Calu3 (cell line): Measurements from ENCODE around the gene CD320. TPM values are rescaled to one million over a fixed set of nuclear protein-coding genes. Genes with fewer than 3 reads are reported as not detected.
A peak's percentile ranks its signal among the peaks of the same experiment; 100 is the strongest.

ENCODE experiments used
- BruUV-seq: library from RNA; stranded (reverse); fragments of 400-500 nt; replicated peaks from 2 replicates; lab custom pipeline; 2021; lab: Mats Ljungman, UMichigan
- CTCF ChIA-PET: fragments of 300-600 bp; sonication (Branson Sonifier 250); formaldehyde crosslinking; loops from one replicate; lab custom pipeline; 2022; ENCODE audit warnings: antibody characterized with exemption; lab: Charles Lee
- DNase-seq: peaks from one replicate; pipeline ENCODE4 v3.0.0; 2022
- H3K27ac Mint-ChIP-seq: one replicate; pipeline ENCODE4 v1.8.0; 2022; ENCODE audit warnings: mixed read lengths; ENCODE audit not compliant: unreplicated experiment
- H3K27me3 Mint-ChIP-seq: one replicate; pipeline ENCODE4 v1.8.0; 2022; ENCODE audit warnings: mixed read lengths; ENCODE audit not compliant: unreplicated experiment
- H3K36me3 Mint-ChIP-seq: one replicate; pipeline ENCODE4 v1.8.0; 2022; ENCODE audit warnings: mild to moderate bottlenecking, moderate library complexity, mixed read lengths; ENCODE audit not compliant: insufficient read depth, unreplicated experiment
- H3K4me1 Mint-ChIP-seq: one replicate; pipeline ENCODE4 v1.8.0; 2022; ENCODE audit warnings: mild to moderate bottlenecking, low read depth, mixed read lengths; ENCODE audit not compliant: unreplicated experiment
- H3K4me3 Mint-ChIP-seq: one replicate; pipeline ENCODE4 v1.8.0; 2022; ENCODE audit warnings: mild to moderate bottlenecking, low read depth, moderate library complexity, mixed read lengths; ENCODE audit not compliant: unreplicated experiment
- H3K9me3 Mint-ChIP-seq: one replicate; pipeline ENCODE4 v1.8.0; 2022; ENCODE audit warnings: low read depth, mixed read lengths; ENCODE audit not compliant: unreplicated experiment
- intact Hi-C: fragments of 100-400 bp; cut with micrococcal nuclease; formaldehyde crosslinking; loops from one replicate; pipeline ENCODE4 v1.10.0; 2022; ENCODE audit not compliant: unreplicated experiment
- total RNA-seq: library from RNA; stranded (reverse); gene quantifications from 2 replicates; pipeline ENCODE4 v1.2.3, GENCODE V29; 2022
- TF ChIP-seq, protein P1 (sequence below): fragments of 200-600 bp; IDR thresholded peaks from one replicate; pipeline ENCODE4 v1.8.0; 2022; ENCODE audit warnings: antibody characterized with exemption; ENCODE audit not compliant: unreplicated experiment

Gene CD320
- total RNA-seq, 1 experiment from 2014 or later, result 54.0 TPM

DNA sequence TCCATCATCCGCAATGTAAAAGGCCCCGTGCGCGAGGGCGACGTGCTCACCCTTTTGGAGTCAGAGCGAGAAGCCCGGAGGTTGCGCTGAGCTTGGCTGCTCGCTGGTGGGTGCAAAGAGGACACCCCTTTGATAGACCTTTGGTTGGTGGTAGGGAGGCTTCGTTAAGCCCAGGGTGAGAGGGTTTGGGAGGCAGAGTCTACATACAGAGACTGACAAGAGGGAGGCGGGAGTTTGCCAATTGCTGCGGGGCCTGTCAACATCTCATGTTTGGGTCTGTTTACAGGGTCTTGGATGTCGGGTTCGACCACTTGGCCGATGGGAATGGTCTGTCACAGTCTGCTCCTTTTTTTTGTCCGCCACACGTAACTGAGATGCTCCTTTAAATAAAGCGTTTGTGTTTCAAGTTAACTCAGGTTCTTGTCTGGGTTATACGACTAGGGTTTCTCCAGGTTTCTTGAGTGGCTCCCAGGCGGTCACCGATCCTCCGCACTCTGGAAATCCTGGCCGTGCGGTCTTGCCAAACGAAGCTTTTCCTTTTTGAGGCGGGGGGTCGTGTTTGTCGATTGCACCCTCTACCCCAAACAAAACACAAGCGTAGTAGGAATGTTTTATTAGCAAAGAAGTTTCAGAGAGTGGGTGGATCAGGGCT lies 14.0 kb upstream of the CD320 start:
- intact Hi-C loops, result no loop called here
- H3K27ac Mint-ChIP-seq, result peak overlapping the region; percentile 98
- H3K27me3 Mint-ChIP-seq, result peaks cover 8% of the 10 kb centered on the region
- no peaks in the 10 kb centered on the region for H3K9me3 Mint-ChIP-seq
- no peak for DNase-seq
- BruUV-seq, result no TSS peak
- CTCF ChIA-PET, result no interaction called here
- TF ChIP-seq, protein P1, sequence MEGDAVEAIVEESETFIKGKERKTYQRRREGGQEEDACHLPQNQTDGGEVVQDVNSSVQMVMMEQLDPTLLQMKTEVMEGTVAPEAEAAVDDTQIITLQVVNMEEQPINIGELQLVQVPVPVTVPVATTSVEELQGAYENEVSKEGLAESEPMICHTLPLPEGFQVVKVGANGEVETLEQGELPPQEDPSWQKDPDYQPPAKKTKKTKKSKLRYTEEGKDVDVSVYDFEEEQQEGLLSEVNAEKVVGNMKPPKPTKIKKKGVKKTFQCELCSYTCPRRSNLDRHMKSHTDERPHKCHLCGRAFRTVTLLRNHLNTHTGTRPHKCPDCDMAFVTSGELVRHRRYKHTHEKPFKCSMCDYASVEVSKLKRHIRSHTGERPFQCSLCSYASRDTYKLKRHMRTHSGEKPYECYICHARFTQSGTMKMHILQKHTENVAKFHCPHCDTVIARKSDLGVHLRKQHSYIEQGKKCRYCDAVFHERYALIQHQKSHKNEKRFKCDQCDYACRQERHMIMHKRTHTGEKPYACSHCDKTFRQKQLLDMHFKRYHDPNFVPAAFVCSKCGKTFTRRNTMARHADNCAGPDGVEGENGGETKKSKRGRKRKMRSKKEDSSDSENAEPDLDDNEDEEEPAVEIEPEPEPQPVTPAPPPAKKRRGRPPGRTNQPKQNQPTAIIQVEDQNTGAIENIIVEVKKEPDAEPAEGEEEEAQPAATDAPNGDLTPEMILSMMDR, result no peak
- H3K36me3 Mint-ChIP-seq, result peaks cover 28% of the 10 kb centered on the region
- H3K4me3 Mint-ChIP-seq, result peak overlapping the region; percentile 97
- H3K4me1 Mint-ChIP-seq, result peaks cover 13% of the 10 kb centered on the region

DNA sequence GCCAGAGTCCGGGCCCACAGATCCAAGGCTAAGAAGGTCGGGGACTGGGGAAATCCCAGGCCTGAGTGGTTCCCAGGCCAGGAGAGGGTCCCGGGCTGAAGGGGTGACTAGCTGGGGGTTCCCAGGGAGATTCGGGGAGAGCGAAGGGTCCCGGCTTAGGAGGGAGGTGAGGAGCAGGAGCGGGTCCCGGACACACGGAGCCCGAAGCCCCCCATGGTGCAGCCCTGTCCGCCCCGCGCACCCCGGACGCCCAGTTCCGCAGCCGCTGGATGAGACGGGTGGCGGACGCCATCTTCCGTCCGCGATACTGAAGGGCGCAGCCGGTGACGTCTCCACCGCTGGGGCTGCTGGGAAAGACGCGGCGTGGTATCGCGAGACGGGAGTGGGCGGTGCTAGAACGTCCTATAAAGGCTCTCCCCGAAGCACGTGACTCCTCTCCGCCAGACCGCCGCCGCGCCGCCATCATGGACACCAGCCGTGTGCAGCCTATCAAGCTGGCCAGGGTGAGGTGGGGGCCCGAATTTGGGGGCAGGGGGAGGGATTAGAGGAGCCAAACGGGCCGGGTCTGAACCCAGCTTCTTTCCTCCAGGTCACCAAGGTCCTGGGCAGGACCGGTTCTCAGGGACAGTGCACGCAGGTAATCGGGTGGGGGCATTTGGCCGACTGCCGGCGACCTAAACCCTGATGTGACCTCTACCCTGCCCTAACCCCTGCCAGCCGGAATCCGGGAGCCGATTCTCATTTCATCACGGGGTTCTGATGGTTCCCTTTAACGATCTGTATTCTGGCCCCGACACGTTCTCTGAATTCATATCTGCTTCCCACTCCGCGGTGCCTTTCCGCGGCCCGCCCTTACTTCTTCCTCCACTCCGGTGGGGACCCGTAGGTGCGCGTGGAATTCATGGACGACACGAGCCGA lies 13.2 kb upstream of the CD320 start, which contains the start of the genes NDUFA7 and RPS28:
TSS of gene NDUFA7 (minus strand) at position 309 of the 919 bp plus-strand sequence. CDS start at position 292, 17 bp downstream.
TSS of gene RPS28 (plus strand) at position 430 of the 919 bp plus-strand sequence. CDS start at position 465, 35 bp downstream.
- peak; percentile 91 for DNase-seq
- TSS peak; percentile 95 for BruUV-seq
- CTCF ChIA-PET, result interaction anchor here (0.6 kb wide), 1 partner anchor 137 kb away, joined by 3 read pairs; no protein-coding TSS in a partner anchor
- TF ChIP-seq, protein P1, result no peak
- peaks cover 28% of the 10 kb centered on the region for H3K36me3 Mint-ChIP-seq
- peak within 1 kb of the TSS; percentile 97 for H3K4me3 Mint-ChIP-seq
- H3K4me1 Mint-ChIP-seq, result peaks cover 13% of the 10 kb centered on the region
- peaks cover under 1% of the 10 kb centered on the region for H3K27me3 Mint-ChIP-seq
- H3K27ac Mint-ChIP-seq, result peak within 1 kb of the TSS; percentile 98
- intact Hi-C loops, result no loop called here
- H3K9me3 Mint-ChIP-seq, result no peaks in the 10 kb centered on the region

DNA sequence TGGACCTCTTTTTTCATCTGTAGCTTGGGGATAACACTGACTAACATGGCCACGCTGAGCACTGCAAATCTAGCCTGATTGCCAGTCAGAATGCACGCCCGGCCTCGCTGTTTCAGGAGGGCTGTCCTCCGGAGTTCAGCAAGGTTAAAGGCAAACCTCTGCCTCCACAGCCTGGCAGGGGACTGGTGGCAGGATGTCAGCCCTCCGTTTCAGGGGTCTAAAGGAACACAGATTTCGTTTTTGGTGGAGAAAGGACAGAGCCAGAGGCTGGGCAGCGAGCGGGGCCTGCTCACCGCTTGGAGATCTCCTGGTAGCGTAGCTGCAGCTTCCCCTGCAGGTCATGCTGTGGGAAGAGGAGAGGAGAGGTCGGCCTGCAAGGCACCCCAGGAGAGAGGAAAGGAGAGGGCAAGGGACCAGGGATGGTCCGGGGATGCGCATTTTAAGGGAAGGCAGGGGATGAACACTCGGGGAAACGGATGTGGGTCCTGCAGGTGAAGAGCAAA lies 12.5 kb upstream of the CD320 start:
- no peaks in the 10 kb centered on the region for H3K9me3 Mint-ChIP-seq
- peaks cover 13% of the 10 kb centered on the region for H3K4me1 Mint-ChIP-seq
- H3K27ac Mint-ChIP-seq, result peak overlapping the region; percentile 98
- CTCF ChIA-PET, result interaction anchor here (0.5 to 0.6 kb wide), 2 partner anchors 138 to 260 kb away, joined by 3 to 5 read pairs; no protein-coding TSS in a partner anchor
- TF ChIP-seq, protein P1, result no peak
- H3K4me3 Mint-ChIP-seq, result peak overlapping the region; percentile 97
- H3K36me3 Mint-ChIP-seq, result peaks cover 28% of the 10 kb centered on the region
- intact Hi-C loops, result no loop called here
- DNase-seq, result no peak
- BruUV-seq, result TSS peak; percentile 78
- H3K27me3 Mint-ChIP-seq, result no peaks in the 10 kb centered on the region
